ENCODE measurements around the gene PROSER1.

PROSER1 gene

GRCh38 chr13:39023761-39024160 lies 14.1 kb downstream of the PROSER1 start:
- DNase-seq (ENCODE audit: low read depth) = no peak
- H3K4me3 ChIP-seq (ENCODE audit: low read depth, low read length) = no peak overlapping the region
- TF ChIP-seq CTCF (IDR thresholded peaks at IDR 0.05; ENCODE audit: low read depth, low read length) = no peak
- no peak for TF ChIP-seq MYC (IDR thresholded peaks at IDR 0.05; ENCODE audit: low read depth, low read length)
- TF ChIP-seq MAX (IDR thresholded peaks at IDR 0.05; ENCODE audit: low read depth, low read length) = no peak
- TF ChIP-seq POLR2A (IDR thresholded peaks at IDR 0.05; ENCODE audit: extremely low read depth, insufficient read length) = no peak

DNA sequence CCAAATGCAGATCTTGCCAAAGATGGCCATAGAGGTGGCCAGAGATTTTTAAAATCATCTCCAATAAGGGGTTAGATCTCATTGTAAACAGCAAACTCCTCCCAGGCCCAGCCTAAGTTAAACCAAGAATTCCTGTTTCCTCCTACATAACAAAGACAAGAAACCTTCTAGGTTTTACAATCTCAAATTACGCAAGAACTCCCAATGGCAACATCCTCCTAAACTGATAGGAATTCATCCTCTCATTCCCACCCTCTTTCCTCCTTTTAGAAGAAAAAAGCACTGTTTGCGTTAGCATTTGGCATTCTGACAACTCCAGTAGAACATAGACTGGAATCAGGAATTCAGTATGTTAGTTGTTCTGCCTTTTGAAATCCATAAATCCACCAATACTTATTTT lies 14.6 kb downstream of the PROSER1 start:
- DNase-seq (ENCODE audit: low read depth) = no peak
- no peak overlapping the region for H3K4me3 ChIP-seq (ENCODE audit: low read depth, low read length)
- TF ChIP-seq MYC (IDR thresholded peaks at IDR 0.05; ENCODE audit: low read depth, low read length) = no peak
- no peak for TF ChIP-seq CTCF (IDR thresholded peaks at IDR 0.05; ENCODE audit: low read depth, low read length)
- TF ChIP-seq MAX (IDR thresholded peaks at IDR 0.05; ENCODE audit: low read depth, low read length) = no peak
- TF ChIP-seq POLR2A (IDR thresholded peaks at IDR 0.05; ENCODE audit: extremely low read depth, insufficient read length) = no peak

DNA sequence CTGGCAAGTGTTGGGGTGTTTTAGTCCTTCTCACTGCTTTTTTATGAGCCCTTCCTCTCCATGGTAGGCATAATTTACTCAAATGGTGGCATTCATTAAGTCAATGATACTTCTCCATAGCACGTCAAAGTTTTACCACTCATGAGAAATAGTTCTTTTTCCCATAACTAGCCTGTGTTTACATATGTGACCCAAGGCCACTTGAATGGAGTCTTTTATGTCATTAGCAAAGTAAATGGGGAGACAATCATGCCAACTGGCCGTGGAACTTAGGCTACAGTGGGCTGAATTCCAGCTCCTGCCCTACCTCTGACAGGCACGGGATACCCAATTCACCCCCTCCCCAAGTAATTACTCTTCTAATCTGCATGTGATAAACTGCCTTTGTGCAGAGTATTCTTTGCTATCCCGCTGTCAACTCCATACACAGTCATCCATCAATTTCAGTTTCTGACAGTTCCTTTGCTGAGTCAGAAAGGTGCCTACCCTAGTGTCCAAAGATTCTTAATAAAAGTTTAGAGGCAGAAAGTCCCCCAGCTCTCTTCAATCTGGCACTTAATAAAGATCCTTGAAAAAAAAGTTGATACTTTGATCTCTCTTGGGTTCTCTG lies 16.9 kb downstream of the PROSER1 start:
- TF ChIP-seq MAX (IDR thresholded peaks at IDR 0.05; ENCODE audit: low read depth, low read length) (no peak), CTCF (IDR thresholded peaks at IDR 0.05; ENCODE audit: low read depth, low read length) (no peak), MYC (IDR thresholded peaks at IDR 0.05; ENCODE audit: low read depth, low read length) (no peak), POLR2A (IDR thresholded peaks at IDR 0.05; ENCODE audit: extremely low read depth, insufficient read length) (no peak)
- H3K4me3 ChIP-seq (ENCODE audit: low read depth, low read length) = no peak overlapping the region
- DNase-seq (ENCODE audit: low read depth) = no peak

DNA sequence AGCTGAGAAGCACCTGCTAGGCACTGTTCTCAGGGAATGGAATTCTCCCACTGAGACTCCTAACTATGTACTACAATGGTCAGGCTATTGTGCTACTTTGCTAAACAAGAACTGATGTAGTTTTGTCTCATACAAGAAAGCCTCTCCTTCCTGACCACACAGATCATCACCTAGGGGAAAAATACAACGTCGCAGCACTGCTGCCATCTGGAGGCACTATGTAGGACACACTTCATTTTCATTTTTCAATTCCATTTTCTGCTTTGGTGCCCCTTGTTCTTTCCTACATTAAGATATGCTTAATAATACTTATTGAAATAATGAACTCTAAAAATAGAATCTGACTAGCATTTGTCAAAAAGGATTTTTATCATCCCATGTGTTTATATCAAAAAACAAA lies 21.1 kb downstream of the PROSER1 start:
- DNase-seq (ENCODE audit: low read depth) = peak; percentile 50
- no peak for TF ChIP-seq POLR2A (IDR thresholded peaks at IDR 0.05; ENCODE audit: extremely low read depth, insufficient read length)
- peak; percentile 36 for TF ChIP-seq CTCF (IDR thresholded peaks at IDR 0.05; ENCODE audit: low read depth, low read length)
- H3K4me3 ChIP-seq (ENCODE audit: low read depth, low read length) = no peak overlapping the region

DNA sequence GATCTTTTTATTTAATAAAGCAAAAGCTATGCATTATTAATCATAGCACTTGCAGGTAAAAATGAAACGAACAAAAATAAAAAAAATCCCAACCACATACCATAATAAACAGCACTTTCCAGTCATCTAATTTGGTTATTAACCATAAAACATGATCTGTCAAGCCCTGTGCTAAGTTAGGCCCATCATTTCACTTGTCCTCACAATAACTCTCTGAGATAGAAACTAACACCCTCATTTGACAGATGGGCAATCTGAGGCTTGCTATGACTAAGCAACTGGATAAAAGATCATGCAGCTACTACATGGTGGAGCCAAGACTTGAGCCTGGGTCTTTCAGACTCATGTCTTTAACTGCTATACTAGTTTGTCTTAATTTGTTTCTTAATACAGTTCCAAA lies 21.8 kb downstream of the PROSER1 start:
- H3K4me3 ChIP-seq (ENCODE audit: low read depth, low read length) = no peak overlapping the region
- TF ChIP-seq CTCF (IDR thresholded peaks at IDR 0.05; ENCODE audit: low read depth, low read length) (no peak), POLR2A (IDR thresholded peaks at IDR 0.05; ENCODE audit: extremely low read depth, insufficient read length) (no peak), MAX (IDR thresholded peaks at IDR 0.05; ENCODE audit: low read depth, low read length) (no peak), MYC (IDR thresholded peaks at IDR 0.05; ENCODE audit: low read depth, low read length) (no peak)
- DNase-seq (ENCODE audit: low read depth) = no peak

GRCh38 chr13:39013462-39013861 lies 24.4 kb downstream of the PROSER1 start:
- no peak overlapping the region for H3K4me3 ChIP-seq (ENCODE audit: low read depth, low read length)
- TF ChIP-seq POLR2A (IDR thresholded peaks at IDR 0.05; ENCODE audit: extremely low read depth, insufficient read length) (no peak), CTCF (IDR thresholded peaks at IDR 0.05; ENCODE audit: low read depth, low read length) (no peak), MAX (IDR thresholded peaks at IDR 0.05; ENCODE audit: low read depth, low read length) (no peak), MYC (IDR thresholded peaks at IDR 0.05; ENCODE audit: low read depth, low read length) (no peak)
- no peak for DNase-seq (ENCODE audit: low read depth)

Measured in NB4 (cell line).